Breast epithelium (tissue), 4 donors: ENCODE results near the gene ANO2. TPM values are rescaled to one million over a fixed set of nuclear protein-coding genes. Genes with fewer than 3 reads are reported as not detected.

Experiments used
- DNase-seq, 2 donors: peaks; one replicate each; pipeline ENCODE4 v3.0.0-alpha.2; 2019; ENCODE audit warnings: low spot score in 2 of 2
- H3K27ac ChIP-seq, 2 donors: fragments of 200-600 bp; sonication (generic) in 1 of 2; one replicate each; pipeline ENCODE4 v1.5.1; 2016 to 2019; ENCODE audit warnings: mild to moderate bottlenecking in 1 of 2
- H3K27me3 ChIP-seq, 2 donors: fragments of 200-600 bp; sonication (generic) in 1 of 2; one replicate each; pipeline versions ENCODE4 v1.5.1 to v1.6.0; 2017 to 2019; ENCODE audit warnings: control low read depth in 1 of 2, mild to moderate bottlenecking in 1 of 2
- H3K36me3 ChIP-seq: fragments of 200-600 bp; one replicate; pipeline ENCODE4 v1.5.1; 2019
- H3K4me1 ChIP-seq, 2 donors: fragments of 200-600 bp; sonication (generic); one replicate each; pipeline ENCODE4 v1.5.1; 2016 to 2019; ENCODE audit warnings: control low read depth in 1 of 2
- H3K4me3 ChIP-seq, 3 donors: fragments of 200-600 bp; sonication (generic); 1 replicate in 2 of 3; 2 replicates in 1 of 3; pipeline ENCODE4 v1.5.1; 2016 to 2019; ENCODE audit warnings: mild to moderate bottlenecking in 3 of 3, moderate library complexity in 2 of 3
- H3K9me3 ChIP-seq, 2 donors: fragments of 200-600 bp; sonication (generic) in 1 of 2; one replicate each; pipeline ENCODE4 v1.5.1; 2016 to 2019; ENCODE audit warnings: control low read depth in 1 of 2
- CTCF ChIP-seq, 3 donors: fragments of 450-650 bp; IDR thresholded peaks; one replicate each; pipeline ENCODE4 v1.5.1; 2016 to 2017; ENCODE audit warnings: antibody characterized with exemption in 3 of 3, mild to moderate bottlenecking in 3 of 3, moderate library complexity in 3 of 3
- POLR2A ChIP-seq: fragments of 450-650 bp; IDR thresholded peaks from one replicate; pipeline ENCODE4 v1.6.1; 2016; ENCODE audit warnings: antibody characterized with exemption, mild to moderate bottlenecking, moderate library complexity
- POLR2AphosphoS5 ChIP-seq, 3 donors: sonication (generic); formaldehyde crosslinking; IDR thresholded peaks; one replicate each; pipeline ENCODE4 v1.6.1; 2017; ENCODE audit warnings: antibody characterized with exemption in 3 of 3
- intact Hi-C: fragments of 100-400 bp; cut with DNase I; formaldehyde crosslinking; loops from one replicate; pipeline ENCODE4 v1.15.1; 2023; ENCODE audit warnings: low total_unique reads
- total RNA-seq, 3 donors: library from RNA; depleted of rRNA; stranded (reverse); fragments of >200 nt; gene quantifications; one replicate each; pipeline ENCODE4 v1.1.0, GENCODE V29; 2016

Gene ANO2
- total RNA-seq, 3 donors from 2014 or later: 5.0 to 33.1 (median 16.8) TPM

- intact Hi-C loops: no loop called here
- DNase-seq: no peak
- Histone ChIP-seq H3K4me3 (no peak overlapping the region), H3K27me3 (no peaks in the 10 kb centered on the region), H3K36me3 (no peaks in the 10 kb centered on the region), H3K9me3 (no peaks in the 10 kb centered on the region), H3K27ac (no peak overlapping the region), H3K4me1 (no peaks in the 10 kb centered on the region)
- TF ChIP-seq POLR2A (no peak), CTCF (IDR thresholded peaks at IDR 0.05) (no peak), POLR2AphosphoS5 (IDR thresholded peaks at IDR 0.05) (no peak)
These were observed 24.3 kb upstream of the ANO2 start for GRCh38 chr12:5969156-5969973.

DNA sequence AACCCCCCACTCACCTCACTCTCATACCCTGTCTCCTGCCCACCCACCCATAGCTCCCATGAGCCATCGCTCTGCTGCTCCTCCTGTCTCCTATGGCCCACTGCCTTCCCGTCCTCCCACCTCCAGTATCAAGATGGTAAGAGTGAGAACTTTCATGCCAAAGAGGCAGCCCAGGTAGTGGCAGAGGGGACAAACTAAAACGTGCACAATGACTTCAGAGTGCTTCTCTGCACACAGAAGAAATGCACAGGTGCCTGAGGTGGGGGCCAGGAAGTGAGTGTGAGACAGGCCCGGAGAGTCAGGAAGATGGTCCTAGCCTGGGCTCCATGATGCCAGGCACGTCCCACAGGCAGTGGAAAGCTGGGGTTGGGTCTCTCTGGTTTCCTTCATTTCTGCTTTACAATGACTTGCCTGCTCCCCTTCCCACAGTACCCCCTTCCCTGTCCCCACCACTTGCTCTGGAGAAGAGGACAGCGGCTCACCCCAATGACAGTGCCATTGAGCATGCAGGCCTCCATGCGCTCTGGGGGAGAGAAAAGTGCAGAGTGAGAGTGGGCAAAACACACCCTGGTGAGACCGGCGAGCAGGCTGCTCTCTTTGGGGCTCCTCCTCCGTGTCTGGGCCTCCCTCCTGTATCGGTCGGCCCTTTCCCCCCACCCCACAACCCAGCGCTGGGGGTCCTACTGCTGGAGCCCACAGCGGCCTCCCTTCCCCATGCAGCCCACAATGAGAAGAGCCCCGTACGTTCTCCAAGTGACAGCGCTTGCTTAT, 22.8 kb upstream of the ANO2 start:
- Histone ChIP-seq H3K9me3 (no peaks in the 10 kb centered on the region), H3K27me3 (no peaks in the 10 kb centered on the region), H3K27ac (no peak overlapping the region), H3K36me3 (no peaks in the 10 kb centered on the region), H3K4me1 (no peaks in the 10 kb centered on the region), H3K4me3 (no peak overlapping the region)
- intact Hi-C loops: no loop called here
- TF ChIP-seq POLR2AphosphoS5 (IDR thresholded peaks at IDR 0.05) (no peak), POLR2A (no peak), CTCF (IDR thresholded peaks at IDR 0.05) (no peak)
- DNase-seq: no peak

- Histone ChIP-seq H3K27ac (no peak overlapping the region), H3K27me3 (no peaks in the 10 kb centered on the region), H3K4me1 (no peaks in the 10 kb centered on the region), H3K9me3 (no peaks in the 10 kb centered on the region), H3K4me3 (no peak overlapping the region), H3K36me3 (no peaks in the 10 kb centered on the region)
- TF ChIP-seq POLR2AphosphoS5 (IDR thresholded peaks at IDR 0.05) (no peak), POLR2A (no peak), CTCF (IDR thresholded peaks at IDR 0.05) (no peak)
- intact Hi-C loops: no loop called here
- DNase-seq: no peak
These were observed 21.5 kb upstream of the ANO2 start for GRCh38 chr12:5966486-5967095.

GRCh38 chr12:5965950-5966383, 20.9 kb upstream of the ANO2 start:
- Histone ChIP-seq H3K4me1 (no peaks in the 10 kb centered on the region), H3K4me3 (no peak overlapping the region), H3K27ac (no peak overlapping the region), H3K36me3 (no peaks in the 10 kb centered on the region), H3K9me3 (no peaks in the 10 kb centered on the region), H3K27me3 (no peaks in the 10 kb centered on the region)
- TF ChIP-seq POLR2A (no peak), CTCF (IDR thresholded peaks at IDR 0.05) (peak in 2 of 3 donors; percentile 46 to 54), POLR2AphosphoS5 (IDR thresholded peaks at IDR 0.05) (no peak)
- DNase-seq: no peak
- intact Hi-C loops: no loop called here
